Muscle of arm (tissue), 12 donors: Measurements from ENCODE around the gene PRKAG3. TPM values are rescaled to one million over a fixed set of nuclear protein-coding genes. Genes with fewer than 3 reads are reported as not detected.
A peak's percentile ranks its signal among the peaks of the same experiment; 100 is the strongest.
"Not testable (repeated sequence)": the region's sequence is repeated elsewhere in the genome, so short reads cannot be mapped to it uniquely, and the experiment has no call there.

ENCODE experiments used
- DNase-seq: peaks from one replicate; pipeline ENCODE4 v3.0.0-alpha.2; 2013
- polyA plus RNA-seq, 12 donors: library from polyadenylated mRNA; unstranded; fragments of 120-200 nt; gene quantifications; one replicate each; pipeline ENCODE4 v1.2.1, GENCODE V29; 2013; ENCODE audit not compliant: insufficient read length in 12 of 12

Gene PRKAG3
- polyA plus RNA-seq, 12 donors, result 7.4 to 35.9 (median 25.3) TPM; not detected in 1

GRCh38 chr2:218783688-218784087, 47.9 kb downstream of the PRKAG3 start:
- DNase-seq, result no peak

DNA sequence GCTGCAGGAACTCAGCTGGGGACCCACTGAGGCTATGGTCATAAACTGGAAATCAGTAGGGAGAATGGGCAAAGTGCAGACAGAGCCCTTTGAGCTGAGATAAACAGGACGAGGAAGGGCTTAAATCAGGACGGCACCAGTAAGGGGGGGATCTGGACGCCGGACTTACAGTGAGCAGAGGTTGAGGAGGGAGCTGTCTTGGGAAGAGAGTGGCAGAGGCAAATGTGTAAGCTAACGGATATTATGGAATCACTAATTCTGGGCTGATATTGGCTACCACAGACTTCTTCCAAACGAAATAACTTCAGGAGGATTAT, 49.1 kb downstream of the PRKAG3 start:
- peak; percentile 31 for DNase-seq

- peak; percentile 62 for DNase-seq
Observed at GRCh38 chr2:218781691-218782527, 49.7 kb downstream of the PRKAG3 start, which contains the start of gene CYP27A1. Gene CYP27A1, plus strand, starts transcription at chr2:218782147. Its CDS starts 36 bp downstream, at chr2:218782183.

DNA sequence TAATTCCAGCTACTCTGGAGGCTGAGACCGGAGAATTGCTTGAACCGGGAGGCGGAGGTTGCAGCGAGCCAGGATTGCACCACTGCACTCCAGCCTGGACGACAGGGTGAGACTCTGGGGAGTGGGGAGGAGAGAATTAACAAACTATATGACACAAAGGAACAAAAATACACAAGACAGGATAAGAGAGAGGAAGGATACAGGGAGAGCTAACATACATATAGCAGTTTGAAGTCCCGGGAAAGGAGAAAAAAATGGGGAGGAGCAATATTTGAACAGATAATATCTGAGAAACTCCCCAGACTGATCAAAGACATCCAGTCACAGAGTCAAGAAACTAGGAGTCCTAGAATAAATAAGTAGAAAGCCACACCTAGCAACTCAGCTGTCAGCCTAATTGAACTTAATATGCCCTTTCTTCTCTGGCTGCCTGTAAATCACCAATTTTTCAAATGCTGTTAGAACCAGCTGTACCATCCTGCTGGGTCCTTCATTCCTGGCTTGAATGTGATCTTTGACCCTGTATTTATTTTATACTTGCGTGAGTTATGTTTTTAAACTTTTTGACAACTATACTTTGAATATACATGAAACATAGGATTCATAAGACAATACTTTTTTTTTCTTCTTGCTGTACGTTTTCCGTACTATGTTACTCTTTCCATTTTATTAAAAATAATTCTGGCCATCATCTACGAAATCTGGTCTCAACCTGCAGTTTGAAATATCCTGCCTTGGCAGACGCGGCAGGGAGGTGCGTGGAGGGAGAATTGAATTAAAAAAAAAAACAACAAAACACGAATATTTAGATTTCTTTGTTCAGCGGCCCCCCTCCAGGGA, 50.5 kb downstream of the PRKAG3 start:
- peak; percentile 9 for DNase-seq

- no peak for DNase-seq
Observed at GRCh38 chr2:218780046-218780445, 51.6 kb downstream of the PRKAG3 start.

GRCh38 chr2:218777276-218777990, 54.2 kb downstream of the PRKAG3 start:
- DNase-seq, result no peak

- no peak for DNase-seq
Observed at GRCh38 chr2:218776488-218776887, 55.1 kb downstream of the PRKAG3 start.

- no peak for DNase-seq
Observed at GRCh38 chr2:218773881-218774280, 57.7 kb downstream of the PRKAG3 start.

DNA sequence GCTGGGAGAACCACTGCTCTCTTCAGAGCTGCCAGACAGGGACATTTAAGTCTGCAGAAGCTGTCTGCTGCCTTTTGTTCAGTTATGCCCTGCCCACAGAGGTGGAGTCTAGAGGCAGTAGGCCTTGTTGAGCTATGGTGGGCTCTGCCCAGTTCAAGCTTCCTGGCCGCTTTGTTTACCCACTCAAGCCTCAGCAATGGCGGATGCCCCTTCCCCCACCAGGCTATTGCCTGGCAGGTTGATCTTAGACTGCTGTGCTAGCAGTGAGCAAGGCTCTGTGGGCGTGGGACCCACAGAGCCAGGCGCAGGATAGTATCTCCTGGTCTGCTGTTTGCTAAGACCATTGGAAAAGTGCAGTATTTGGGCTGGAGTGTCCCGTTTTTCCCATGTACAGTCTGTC, 58.8 kb downstream of the PRKAG3 start:
- DNase-seq, result not testable (repeated sequence)

Other genes with a start within 250 kb of the PRKAG3 start
- 10 to 100 TPM in 11 of 12 donors, not detected in 1; 23.9 to 67.3 (median 52.2) TPM for gene PLCD4, start 223.9 kb downstream of the PRKAG3 start, polyA plus RNA-seq
- 10 to 100 TPM in 10 of 12 donors, 1 to 10 TPM in 1, not detected in 1; 9.6 to 20.3 (median 12.4) TPM for gene ZNF142, start 172.2 kb downstream of the PRKAG3 start, polyA plus RNA-seq
- 10 to 100 TPM in 11 of 12 donors, not detected in 1; 19.2 to 46.1 (median 38.2) TPM for gene BCS1L, start 172.1 kb downstream of the PRKAG3 start, polyA plus RNA-seq
- gene RNF25, start 159.8 kb downstream of the PRKAG3 start, polyA plus RNA-seq, result 10 to 100 TPM in 11 of 12 donors, not detected in 1; 11.3 to 44.8 (median 26.1) TPM
- gene STK36, start 159.7 kb downstream of the PRKAG3 start, polyA plus RNA-seq, result 10 to 100 TPM in 11 of 12 donors, not detected in 1; 19.4 to 56.6 (median 24.9) TPM
- 10 to 100 TPM in 11 of 12 donors, not detected in 1; 17.1 to 71.2 (median 30.0) TPM for gene TTLL4, start 121.0 kb downstream of the PRKAG3 start, polyA plus RNA-seq
- 10 to 100 TPM in 11 of 12 donors, not detected in 1; 10.3 to 25.6 (median 22.3) TPM for gene CYP27A1, start 49.7 kb downstream of the PRKAG3 start, polyA plus RNA-seq
- 1 to 10 TPM in 2 of 12 donors, under 1 TPM in 3, not detected in 7; 0.09 to 9.6 (median 0.78) TPM for gene WNT6, start 28.0 kb upstream of the PRKAG3 start, polyA plus RNA-seq
- gene WNT10A, start 49.0 kb upstream of the PRKAG3 start, polyA plus RNA-seq, result 1 to 10 TPM in 2 of 12 donors, under 1 TPM in 5, not detected in 5; 0.08 to 5.2 (median 0.37) TPM
- under 1 TPM in 3 of 12 donors, not detected in 9; 0.07 to 0.19 (median 0.07) TPM for gene CDK5R2, start 127.9 kb upstream of the PRKAG3 start, polyA plus RNA-seq
- 1 to 10 TPM in 1 of 12 donors, under 1 TPM in 6, not detected in 5; 0.09 to 5.7 (median 0.17) TPM for gene FEV, start 153.4 kb upstream of the PRKAG3 start, polyA plus RNA-seq
- gene CRYBA2, start 161.6 kb upstream of the PRKAG3 start, polyA plus RNA-seq, result not detected
- gene CFAP65, start 209.7 kb upstream of the PRKAG3 start, polyA plus RNA-seq, result under 1 TPM in 1 of 12 donors, not detected in 11; 0.08 TPM
- 10 to 100 TPM in 1 of 12 donors, under 1 TPM in 2, not detected in 9; 0.09 to 23.0 (median 0.30) TPM for gene IHH, start 229.1 kb upstream of the PRKAG3 start, polyA plus RNA-seq